MM.1S (cell line): ENCODE results near the gene DAB1.

Experiments
- CTCF ChIP-seq: fragments of 300-600 bp; sonication (generic); IDR thresholded peaks from 2 replicates; pipeline ENCODE4 v1.5.1; 2016; ENCODE audit warnings: antibody characterized with exemption, low read length, mixed read lengths
- EZH2 ChIP-seq: fragments of 300-600 bp; sonication (generic); optimal IDR thresholded peaks from 2 replicates; pipeline ENCODE3; 2017; ENCODE audit warnings: low read depth, mild to moderate bottlenecking, antibody characterized with exemption, low read length, mixed read lengths

GRCh38 chr1:57344265-57344664 lies 79.6 kb downstream of the DAB1 start:
- TF ChIP-seq CTCF (no peak), EZH2 (no peak)
